ENCODE data around the gene RGR.

Gene RGR

GRCh38 chr10:84294766-84295447, 50.1 kb downstream of the RGR start:
- 85% methylated on average over 1 of the region's 1 CpG for WGBS

GRCh38 chr10:84296091-84296981, 51.5 kb downstream of the RGR start:
- Histone ChIP-seq H2BK15ac (ENCODE audit: low read depth, poor library complexity, severe bottlenecking) (peak overlapping the region; percentile 36), H3K36me3 (ENCODE audit: control insufficient read depth in 1 of 2, insufficient read depth in 2 of 2, low read depth in 1 of 2, low read length in 2 of 2) (no peaks in the 10 kb centered on the region), H3K14ac (ENCODE audit: low read length in 2 of 2) (no peak overlapping the region), H2AK5ac (ENCODE audit: low read length, severe bottlenecking) (no peak overlapping the region), H3K23ac (ENCODE audit: low read length in 2 of 2) (no peak overlapping the region), H3K4me1 (ENCODE audit: control insufficient read depth, insufficient read depth, low read depth, low read length) (peaks cover 2% of the 10 kb centered on the region), H2BK5ac (ENCODE audit: low read depth, low read length, poor library complexity, severe bottlenecking) (no peak overlapping the region), H4K91ac (ENCODE audit: low read length) (peak overlapping the region; percentile 39), H4K8ac (ENCODE audit: low read length) (peak overlapping the region; percentile 7), H2BK12ac (ENCODE audit: low read length in 2 of 2) (no peak overlapping the region), H3K4ac (ENCODE audit: low read depth in 1 of 2, low read length in 2 of 2) (no peak overlapping the region), H3K9me3 (ENCODE audit: control insufficient read depth, low read length) (no peaks in the 10 kb centered on the region), H3K4me2 (ENCODE audit: low read length, poor library complexity, severe bottlenecking) (no peak overlapping the region), H3K27ac (ENCODE audit: low read length, poor library complexity, severe bottlenecking) (no peak overlapping the region), H3K27me3 (ENCODE audit: control insufficient read depth in 1 of 2, insufficient read depth in 1 of 2, low read length in 2 of 2) (peaks cover 0 to 8% of the 10 kb centered on the region in 2 experiments), H2BK120ac (ENCODE audit: low read depth, low read length) (peak overlapping the region; percentile 45), H3K79me1 (replicated peaks; ENCODE audit: low read length, poor library complexity, severe bottlenecking) (no peaks in the 10 kb centered on the region), H2AFZ (ENCODE audit: low read depth, low read length) (no peak overlapping the region), H3K18ac (ENCODE audit: low read depth in 1 of 2, low read length in 2 of 2) (no peak overlapping the region), H3K9ac (ENCODE audit: low read length) (no peak overlapping the region), H3K4me3 (ENCODE audit: insufficient read depth in 1 of 2, low read depth in 1 of 2, low read length in 2 of 2) (no peak overlapping the region)
- WGBS: 43% methylated on average over 9 of the region's 10 CpGs
- DNase-seq: peak; percentile 73

More at GRCh38 chr10:84294766-84295447, 50.1 kb downstream of the RGR start:
- no peak overlapping the region for H3K4me2 ChIP-seq (ENCODE audit: low read length, poor library complexity, severe bottlenecking)
- H2BK15ac ChIP-seq (ENCODE audit: low read depth, poor library complexity, severe bottlenecking): no peak overlapping the region
- no peak overlapping the region for H3K14ac ChIP-seq (ENCODE audit: low read length in 2 of 2)
- no peak overlapping the region for H4K91ac ChIP-seq (ENCODE audit: low read length)
- H2AK5ac ChIP-seq (ENCODE audit: low read length, severe bottlenecking): no peak overlapping the region
- no peak overlapping the region for H2BK5ac ChIP-seq (ENCODE audit: low read depth, low read length, poor library complexity, severe bottlenecking)
- no peak overlapping the region for H3K18ac ChIP-seq (ENCODE audit: low read depth in 1 of 2, low read length in 2 of 2)
- H2AFZ ChIP-seq (ENCODE audit: low read depth, low read length): no peak overlapping the region
- H3K79me1 ChIP-seq (replicated peaks; ENCODE audit: low read length, poor library complexity, severe bottlenecking): no peaks in the 10 kb centered on the region
- H3K9me3 ChIP-seq (ENCODE audit: control insufficient read depth, low read length): no peaks in the 10 kb centered on the region
- H2BK12ac ChIP-seq (ENCODE audit: low read length in 2 of 2): no peak overlapping the region
- H3K4me1 ChIP-seq (ENCODE audit: control insufficient read depth, insufficient read depth, low read depth, low read length): peaks cover 2% of the 10 kb centered on the region
- no peak overlapping the region for H3K27ac ChIP-seq (ENCODE audit: low read length, poor library complexity, severe bottlenecking)
- no peak overlapping the region for H3K4me3 ChIP-seq (ENCODE audit: insufficient read depth in 1 of 2, low read depth in 1 of 2, low read length in 2 of 2)
- peaks cover 1 to 2% of the 10 kb centered on the region in 2 experiments for H3K27me3 ChIP-seq (ENCODE audit: control insufficient read depth in 1 of 2, insufficient read depth in 1 of 2, low read length in 2 of 2)
- no peak overlapping the region for H2BK120ac ChIP-seq (ENCODE audit: low read depth, low read length)
- H3K36me3 ChIP-seq (ENCODE audit: control insufficient read depth in 1 of 2, insufficient read depth in 2 of 2, low read depth in 1 of 2, low read length in 2 of 2): no peaks in the 10 kb centered on the region
- no peak overlapping the region for H4K8ac ChIP-seq (ENCODE audit: low read length)
- DNase-seq: no peak
- H3K23ac ChIP-seq (ENCODE audit: low read length in 2 of 2): no peak overlapping the region
- no peak overlapping the region for H3K4ac ChIP-seq (ENCODE audit: low read depth in 1 of 2, low read length in 2 of 2)
- no peak overlapping the region for H3K9ac ChIP-seq (ENCODE audit: low read length)

- H3K27me3 ChIP-seq (ENCODE audit: control insufficient read depth in 1 of 2, insufficient read depth in 1 of 2, low read length in 2 of 2): peaks cover 8 to 14% of the 10 kb centered on the region in 2 experiments
- H3K36me3 ChIP-seq (ENCODE audit: control insufficient read depth in 1 of 2, insufficient read depth in 2 of 2, low read depth in 1 of 2, low read length in 2 of 2): no peaks in the 10 kb centered on the region
- no peak overlapping the region for H3K23ac ChIP-seq (ENCODE audit: low read length in 2 of 2)
- H3K4me1 ChIP-seq (ENCODE audit: control insufficient read depth, insufficient read depth, low read depth, low read length): peaks cover 2% of the 10 kb centered on the region
- no peak overlapping the region for H3K4me3 ChIP-seq (ENCODE audit: insufficient read depth in 1 of 2, low read depth in 1 of 2, low read length in 2 of 2)
- H3K4me2 ChIP-seq (ENCODE audit: low read length, poor library complexity, severe bottlenecking): no peak overlapping the region
- H3K14ac ChIP-seq (ENCODE audit: low read length in 2 of 2): no peak overlapping the region
- no peaks in the 10 kb centered on the region for H3K79me1 ChIP-seq (replicated peaks; ENCODE audit: low read length, poor library complexity, severe bottlenecking)
- H3K9ac ChIP-seq (ENCODE audit: low read length): no peak overlapping the region
- no peak overlapping the region for H3K18ac ChIP-seq (ENCODE audit: low read depth in 1 of 2, low read length in 2 of 2)
- 92% methylated on average over 3 of the region's 3 CpGs for WGBS
- no peak overlapping the region for H4K91ac ChIP-seq (ENCODE audit: low read length)
- no peak overlapping the region for H3K4ac ChIP-seq (ENCODE audit: low read depth in 1 of 2, low read length in 2 of 2)
- no peak overlapping the region for H2AFZ ChIP-seq (ENCODE audit: low read depth, low read length)
- no peak overlapping the region for H2BK15ac ChIP-seq (ENCODE audit: low read depth, poor library complexity, severe bottlenecking)
- no peak overlapping the region for H3K27ac ChIP-seq (ENCODE audit: low read length, poor library complexity, severe bottlenecking)
- no peak overlapping the region for H2BK120ac ChIP-seq (ENCODE audit: low read depth, low read length)
- H3K9me3 ChIP-seq (ENCODE audit: control insufficient read depth, low read length): no peaks in the 10 kb centered on the region
- H2BK12ac ChIP-seq (ENCODE audit: low read length in 2 of 2): no peak overlapping the region
- H2AK5ac ChIP-seq (ENCODE audit: low read length, severe bottlenecking): no peak overlapping the region
- H4K8ac ChIP-seq (ENCODE audit: low read length): no peak overlapping the region
- no peak for DNase-seq
- H2BK5ac ChIP-seq (ENCODE audit: low read depth, low read length, poor library complexity, severe bottlenecking): no peak overlapping the region
Observed at GRCh38 chr10:84298057-84298456, 53.2 kb downstream of the RGR start.

GRCh38 chr10:84302223-84302622, 57.4 kb downstream of the RGR start:
- Histone ChIP-seq H3K4ac (ENCODE audit: low read depth in 1 of 2, low read length in 2 of 2) (no peak overlapping the region), H2AFZ (ENCODE audit: low read depth, low read length) (no peak overlapping the region), H3K14ac (ENCODE audit: low read length in 2 of 2) (peak overlapping the region in 1 of 2 experiments; percentile 26), H3K27ac (ENCODE audit: low read length, poor library complexity, severe bottlenecking) (no peak overlapping the region), H3K9ac (ENCODE audit: low read length) (no peak overlapping the region), H4K8ac (ENCODE audit: low read length) (no peak overlapping the region), H2BK5ac (ENCODE audit: low read depth, low read length, poor library complexity, severe bottlenecking) (no peak overlapping the region), H2BK12ac (ENCODE audit: low read length in 2 of 2) (no peak overlapping the region), H2AK5ac (ENCODE audit: low read length, severe bottlenecking) (no peak overlapping the region), H3K4me3 (ENCODE audit: insufficient read depth in 1 of 2, low read depth in 1 of 2, low read length in 2 of 2) (no peak overlapping the region), H3K9me3 (ENCODE audit: control insufficient read depth, low read length) (no peaks in the 10 kb centered on the region), H3K18ac (ENCODE audit: low read depth in 1 of 2, low read length in 2 of 2) (no peak overlapping the region), H3K4me2 (ENCODE audit: low read length, poor library complexity, severe bottlenecking) (no peak overlapping the region), H2BK15ac (ENCODE audit: low read depth, poor library complexity, severe bottlenecking) (no peak overlapping the region), H3K36me3 (ENCODE audit: control insufficient read depth in 1 of 2, insufficient read depth in 2 of 2, low read depth in 1 of 2, low read length in 2 of 2) (no peaks in the 10 kb centered on the region), H3K23ac (ENCODE audit: low read length in 2 of 2) (no peak overlapping the region), H3K79me1 (replicated peaks; ENCODE audit: low read length, poor library complexity, severe bottlenecking) (no peaks in the 10 kb centered on the region), H2BK120ac (ENCODE audit: low read depth, low read length) (no peak overlapping the region), H4K91ac (ENCODE audit: low read length) (peak overlapping the region; percentile 75), H3K4me1 (ENCODE audit: control insufficient read depth, insufficient read depth, low read depth, low read length) (no peaks in the 10 kb centered on the region), H3K27me3 (ENCODE audit: control insufficient read depth in 1 of 2, insufficient read depth in 1 of 2, low read length in 2 of 2) (peaks cover 8 to 14% of the 10 kb centered on the region in 2 experiments)
- 90% methylated on average over 2 of the region's 2 CpGs for WGBS
- no peak for DNase-seq
